IPS-11a (cell line): Measurements from ENCODE around the gene SRGAP3.

Experiments
- H3K4me3 ChIP-seq: one replicate; pipeline ENCODE4 v1.5.1; 2013; ENCODE audit warnings: low read depth, low read length, control low read depth

SRGAP3 gene

GRCh38 chr3:9180764-9181117 lies 68.7 kb downstream of the SRGAP3 start:
- no peak overlapping the region for H3K4me3 ChIP-seq

GRCh38 chr3:9179826-9180763 lies 69.4 kb downstream of the SRGAP3 start:
- no peak overlapping the region for H3K4me3 ChIP-seq

GRCh38 chr3:9178697-9179096 lies 70.7 kb downstream of the SRGAP3 start:
- H3K4me3 ChIP-seq: no peak overlapping the region

GRCh38 chr3:9175421-9175820 lies 74.0 kb downstream of the SRGAP3 start:
- H3K4me3 ChIP-seq: no peak overlapping the region

GRCh38 chr3:9173445-9173844 lies 76.0 kb downstream of the SRGAP3 start:
- no peak overlapping the region for H3K4me3 ChIP-seq

GRCh38 chr3:9172851-9173321 lies 76.6 kb downstream of the SRGAP3 start:
- no peak overlapping the region for H3K4me3 ChIP-seq

GRCh38 chr3:9170851-9171160 lies 78.6 kb downstream of the SRGAP3 start:
- H3K4me3 ChIP-seq: no peak overlapping the region

- H3K4me3 ChIP-seq: no peak overlapping the region
Observed at GRCh38 chr3:9169956-9170850, 79.2 kb downstream of the SRGAP3 start.

GRCh38 chr3:9169326-9169725 lies 80.1 kb downstream of the SRGAP3 start:
- no peak overlapping the region for H3K4me3 ChIP-seq

- no peak overlapping the region for H3K4me3 ChIP-seq
Observed at GRCh38 chr3:9168241-9168741, 81.2 kb downstream of the SRGAP3 start.

GRCh38 chr3:9167222-9167621 lies 82.2 kb downstream of the SRGAP3 start:
- no peak overlapping the region for H3K4me3 ChIP-seq

- no peak overlapping the region for H3K4me3 ChIP-seq
Observed at GRCh38 chr3:9165421-9165820, 84.0 kb downstream of the SRGAP3 start.

GRCh38 chr3:9163289-9163688 lies 86.2 kb downstream of the SRGAP3 start:
- no peak overlapping the region for H3K4me3 ChIP-seq

- H3K4me3 ChIP-seq: no peak overlapping the region
Observed at GRCh38 chr3:9161811-9162210, 87.6 kb downstream of the SRGAP3 start.

GRCh38 chr3:9161298-9161697 lies 88.1 kb downstream of the SRGAP3 start:
- H3K4me3 ChIP-seq: no peak overlapping the region

- H3K4me3 ChIP-seq: no peak overlapping the region
Observed at GRCh38 chr3:9158865-9159630, 90.4 kb downstream of the SRGAP3 start.

GRCh38 chr3:9157651-9158362 lies 91.6 kb downstream of the SRGAP3 start:
- no peak overlapping the region for H3K4me3 ChIP-seq

- no peak overlapping the region for H3K4me3 ChIP-seq
Observed at GRCh38 chr3:9156604-9157003, 92.8 kb downstream of the SRGAP3 start.

GRCh38 chr3:9155028-9155427 lies 94.4 kb downstream of the SRGAP3 start:
- H3K4me3 ChIP-seq: no peak overlapping the region

GRCh38 chr3:9153904-9154619 lies 95.4 kb downstream of the SRGAP3 start:
- no peak overlapping the region for H3K4me3 ChIP-seq
